NCI-H2227 (cell line): ENCODE results near the gene REXO1.

Experiments
- DNase-seq: peaks from one replicate; lab custom pipeline; 2025; ENCODE audit not compliant: unreplicated experiment; lab: John Stamatoyannopoulos, UW

REXO1 gene

GRCh38 chr19:1816530-1817298 is 31.6 kb downstream of the REXO1 start:
- no peak for DNase-seq

- no peak for DNase-seq
These were observed 32.4 kb downstream of the REXO1 start for GRCh38 chr19:1815605-1816529.

- DNase-seq: no peak
These were observed 33.3 kb downstream of the REXO1 start for GRCh38 chr19:1814833-1815604.

DNA sequence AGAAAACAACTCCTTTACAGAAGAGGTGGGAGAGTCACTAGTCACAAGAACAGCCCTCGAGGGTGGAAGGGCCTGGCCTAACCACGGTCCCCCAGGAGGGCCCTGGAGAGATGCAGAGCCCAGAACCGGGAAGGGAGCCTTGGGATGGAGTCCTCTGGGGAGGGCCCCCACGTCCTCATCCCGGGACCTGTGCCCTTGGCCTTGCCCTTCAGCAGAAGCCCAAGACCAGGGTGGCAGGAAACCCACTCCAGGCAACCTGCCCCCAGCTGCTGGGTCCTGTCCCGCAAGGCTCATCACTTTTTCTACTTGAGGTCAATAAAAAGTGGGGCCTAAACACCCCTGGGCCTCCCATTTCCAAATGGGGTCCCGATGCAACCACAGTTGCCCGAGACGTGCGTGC is 33.9 kb downstream of the REXO1 start:
- no peak for DNase-seq

DNA sequence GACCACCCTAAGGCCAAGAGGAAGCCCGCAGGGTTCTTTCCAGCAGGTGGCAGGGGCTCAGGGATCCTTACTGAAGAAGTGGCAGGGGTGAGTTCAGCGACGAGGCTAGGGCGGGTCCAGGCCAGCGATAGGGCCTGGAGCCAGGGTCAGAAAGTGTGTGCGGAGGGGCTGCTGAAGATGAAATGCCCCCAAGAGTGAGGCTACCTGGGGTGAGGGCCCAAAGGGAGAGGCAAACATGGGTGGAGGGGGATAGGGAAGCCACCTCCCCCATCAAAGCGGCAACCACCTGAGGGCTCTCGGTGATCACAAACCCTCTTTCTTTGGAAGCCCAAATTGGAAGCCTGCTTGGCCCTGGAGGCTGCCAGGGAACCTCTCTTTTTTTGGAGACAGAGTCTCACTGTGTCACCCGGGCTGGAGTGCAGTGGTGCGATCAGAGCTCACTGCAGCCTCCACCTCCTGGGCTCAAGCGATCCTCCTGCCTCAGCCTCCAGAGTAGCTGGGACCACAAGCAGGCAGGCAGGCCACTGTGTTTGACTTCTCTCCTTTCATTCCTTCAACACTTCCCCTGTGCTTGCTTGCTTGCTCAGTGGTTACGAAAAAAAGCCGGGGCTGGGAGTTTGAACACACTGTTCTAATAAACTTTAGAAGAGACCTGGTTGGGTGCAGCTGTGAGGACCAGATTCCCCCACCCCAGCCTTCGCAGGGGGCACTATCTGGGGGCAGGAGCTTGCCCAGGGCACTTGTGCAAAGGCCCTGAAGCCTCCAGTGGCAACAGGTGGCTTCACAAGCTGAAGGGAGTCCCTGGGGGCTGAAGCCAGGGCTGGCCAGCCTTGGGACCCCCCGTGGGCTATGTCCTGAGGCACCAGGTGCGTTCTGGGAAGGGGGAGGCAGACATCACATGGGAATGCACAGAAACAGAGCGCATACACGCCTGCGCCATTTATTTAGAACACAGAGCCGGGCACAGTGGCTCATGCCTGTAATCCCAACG is 34.8 kb downstream of the REXO1 start:
- DNase-seq: no peak

DNA sequence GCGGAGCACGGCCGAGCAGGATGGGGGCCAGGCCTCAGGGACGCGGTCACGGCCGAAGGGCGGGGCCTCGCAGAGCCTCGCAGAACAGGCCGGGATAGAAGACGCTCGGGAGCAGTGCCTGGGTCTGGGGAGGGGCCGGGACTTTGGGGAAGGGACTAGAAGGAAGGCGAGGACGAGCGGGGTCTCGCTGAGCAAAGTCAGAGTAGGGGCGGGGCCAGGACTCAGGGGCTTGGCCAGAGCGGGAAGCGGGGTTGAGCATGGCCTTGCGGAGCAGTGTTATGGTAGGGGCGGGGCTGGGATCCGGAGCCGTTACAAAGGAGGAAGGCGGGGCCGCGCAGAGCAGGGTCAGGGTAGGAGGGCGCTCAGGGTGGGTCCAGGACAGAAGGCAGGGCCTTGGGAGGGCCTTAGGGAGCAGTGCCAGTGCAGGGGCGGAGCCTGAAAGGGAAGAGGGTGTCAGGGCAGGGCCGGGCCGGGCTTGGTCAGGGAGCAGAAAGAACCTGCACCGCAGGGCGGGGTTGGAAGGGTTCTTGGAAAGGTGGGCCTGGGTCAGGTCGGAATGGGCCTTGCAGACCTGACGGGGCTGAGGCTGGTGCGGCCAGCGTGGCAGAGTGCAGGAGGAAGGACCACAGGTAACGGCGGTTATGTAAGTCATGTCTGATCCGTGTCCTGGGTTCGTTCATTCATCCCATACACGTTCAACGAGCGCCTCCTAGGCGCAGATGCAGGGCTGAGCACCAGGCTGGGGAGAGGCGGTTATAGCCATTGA is 35.7 kb downstream of the REXO1 start:
- DNase-seq: peak; percentile 83

- DNase-seq: no peak
These were observed 36.3 kb downstream of the REXO1 start, which contains the start of gene ATP8B3 for GRCh38 chr19:1811942-1812425. TSS of gene ATP8B3 (minus strand) at chr19:1812276. CDS start at chr19:1811736, 540 bp downstream.

GRCh38 chr19:1811472-1811894 is 36.8 kb downstream of the REXO1 start:
- no peak for DNase-seq

GRCh38 chr19:1810439-1811160 is 37.7 kb downstream of the REXO1 start:
- DNase-seq: no peak

DNA sequence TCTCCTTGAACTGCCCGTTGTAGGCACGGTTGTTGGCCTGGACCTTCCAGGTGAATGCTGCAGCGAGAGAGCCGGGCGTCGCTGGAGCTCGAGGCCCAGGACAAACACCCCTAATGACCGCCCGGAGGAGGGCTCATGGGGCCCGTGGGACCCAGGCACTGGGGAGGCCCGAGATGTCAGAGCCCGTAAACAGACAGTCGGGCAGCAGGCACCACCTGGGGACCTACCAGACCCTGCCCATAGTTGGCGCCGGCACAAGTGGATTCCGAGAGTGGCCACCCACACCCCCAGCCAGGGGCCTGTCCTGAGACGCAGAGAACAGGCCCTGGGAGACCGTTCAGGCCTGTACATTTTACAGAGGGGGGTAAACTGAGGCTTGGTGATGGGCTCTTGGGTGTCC is 38.6 kb downstream of the REXO1 start:
- DNase-seq: no peak

- no peak for DNase-seq
These were observed 39.9 kb downstream of the REXO1 start for GRCh38 chr19:1808395-1808731.

GRCh38 chr19:1807695-1808394 is 40.4 kb downstream of the REXO1 start:
- DNase-seq: no peak

DNA sequence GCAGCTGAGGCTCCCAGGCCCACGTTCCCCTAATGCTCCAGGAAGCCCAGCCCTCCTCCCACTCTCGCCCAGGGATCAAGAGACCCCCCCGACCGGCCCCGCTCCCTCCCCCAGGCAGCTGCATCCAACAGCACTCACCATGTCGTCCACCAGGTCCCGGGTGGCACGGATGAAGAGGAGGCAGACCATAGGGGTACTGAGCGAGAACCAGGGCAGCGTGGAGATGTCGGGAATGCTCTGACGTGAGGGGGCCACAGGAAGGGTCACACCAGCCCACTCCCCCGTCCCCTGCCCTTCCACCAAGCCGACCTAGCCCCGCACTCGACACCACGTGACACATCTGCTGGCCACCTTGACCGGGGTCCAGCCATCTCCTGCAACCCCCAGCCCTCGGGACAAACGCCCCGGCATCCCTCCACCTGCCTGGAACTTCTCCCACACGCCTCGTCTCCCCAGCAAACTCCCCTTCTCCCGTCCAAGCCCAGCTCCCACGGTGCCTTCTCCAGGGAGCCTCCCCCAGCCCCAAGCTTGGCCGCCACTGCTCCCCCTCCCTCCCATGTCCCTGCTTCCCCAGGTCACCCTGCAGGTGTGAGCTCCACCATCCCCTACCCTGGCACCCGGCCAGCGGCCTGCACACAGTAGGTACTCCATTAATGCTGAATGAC is 41.1 kb downstream of the REXO1 start:
- no peak for DNase-seq

DNA sequence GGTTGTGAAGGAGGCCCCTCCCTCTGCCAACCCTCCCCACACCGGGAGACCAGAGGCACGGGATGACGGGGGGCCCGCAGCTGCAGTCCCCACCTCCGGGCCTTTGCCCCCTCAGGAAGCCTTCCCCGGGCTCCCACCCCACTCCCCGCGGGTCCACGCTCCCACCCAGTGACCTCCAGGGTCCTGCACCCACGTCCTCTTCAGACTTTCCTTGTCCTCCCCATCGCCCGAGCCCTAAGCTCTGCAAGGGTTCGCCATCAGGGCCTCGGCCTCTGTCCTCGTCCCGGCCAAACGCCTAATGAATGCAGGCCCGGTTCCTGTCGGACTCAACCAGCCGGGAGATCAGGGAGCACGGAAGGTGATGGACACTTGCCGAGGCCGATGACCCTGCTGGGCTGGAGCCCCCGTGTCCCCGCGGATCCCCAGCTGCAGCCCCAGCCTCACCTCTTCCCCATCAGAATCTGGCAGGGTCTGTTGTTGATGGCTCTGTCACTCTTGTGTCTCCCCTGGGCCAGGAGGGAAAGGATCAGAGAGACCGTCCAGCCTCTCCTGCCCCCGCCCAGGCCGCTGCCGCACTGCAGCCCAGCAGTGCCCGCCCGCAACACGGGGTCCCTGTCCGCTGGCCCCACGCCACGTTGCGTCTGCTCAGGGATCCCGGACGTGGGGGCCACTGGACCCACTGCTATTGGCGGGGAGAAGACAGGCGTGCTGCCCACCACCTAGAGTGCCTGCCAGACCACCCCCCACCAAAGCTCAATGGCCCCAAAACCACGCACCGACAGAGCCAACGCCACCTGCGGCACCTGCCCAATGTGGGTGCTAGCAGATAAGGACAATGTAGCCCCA is 41.9 kb downstream of the REXO1 start:
- no peak for DNase-seq

GRCh38 chr19:1805401-1806183 is 42.7 kb downstream of the REXO1 start:
- DNase-seq: no peak

- no peak for DNase-seq
These were observed 43.4 kb downstream of the REXO1 start for GRCh38 chr19:1804858-1805257.
